HG03575 (cell line): ENCODE results near the gene DISP1.

Source experiments
- ATAC-seq: cut with Tn5 transposase; IDR thresholded peaks from one replicate; pipeline ENCODE4 v1.9.1; 2021; ENCODE audit not compliant: unreplicated experiment, insufficient number of reproducible peaks, low FRiP score; ENCODE audit errors: extremely low read depth

Gene DISP1

DNA sequence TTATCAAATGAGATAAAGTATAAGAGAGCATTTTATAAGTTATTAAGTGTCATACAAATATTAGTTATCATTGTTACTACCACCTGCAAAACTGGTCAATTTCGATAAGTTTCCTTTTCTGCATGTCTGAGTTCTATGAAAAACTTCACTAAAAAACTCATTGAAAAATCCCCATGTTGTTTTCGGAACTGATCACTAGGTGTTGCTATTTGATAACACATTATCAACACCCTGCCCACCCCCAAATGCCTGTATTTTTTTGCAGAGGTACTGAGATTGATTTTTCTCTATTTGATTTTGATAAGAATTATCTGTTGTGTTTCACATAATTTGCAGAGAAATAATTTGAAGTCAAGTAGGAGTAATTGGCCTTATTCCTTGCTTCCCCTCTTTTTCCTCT lies 22.1 kb upstream of the DISP1 start:
- ATAC-seq: no peak

DNA sequence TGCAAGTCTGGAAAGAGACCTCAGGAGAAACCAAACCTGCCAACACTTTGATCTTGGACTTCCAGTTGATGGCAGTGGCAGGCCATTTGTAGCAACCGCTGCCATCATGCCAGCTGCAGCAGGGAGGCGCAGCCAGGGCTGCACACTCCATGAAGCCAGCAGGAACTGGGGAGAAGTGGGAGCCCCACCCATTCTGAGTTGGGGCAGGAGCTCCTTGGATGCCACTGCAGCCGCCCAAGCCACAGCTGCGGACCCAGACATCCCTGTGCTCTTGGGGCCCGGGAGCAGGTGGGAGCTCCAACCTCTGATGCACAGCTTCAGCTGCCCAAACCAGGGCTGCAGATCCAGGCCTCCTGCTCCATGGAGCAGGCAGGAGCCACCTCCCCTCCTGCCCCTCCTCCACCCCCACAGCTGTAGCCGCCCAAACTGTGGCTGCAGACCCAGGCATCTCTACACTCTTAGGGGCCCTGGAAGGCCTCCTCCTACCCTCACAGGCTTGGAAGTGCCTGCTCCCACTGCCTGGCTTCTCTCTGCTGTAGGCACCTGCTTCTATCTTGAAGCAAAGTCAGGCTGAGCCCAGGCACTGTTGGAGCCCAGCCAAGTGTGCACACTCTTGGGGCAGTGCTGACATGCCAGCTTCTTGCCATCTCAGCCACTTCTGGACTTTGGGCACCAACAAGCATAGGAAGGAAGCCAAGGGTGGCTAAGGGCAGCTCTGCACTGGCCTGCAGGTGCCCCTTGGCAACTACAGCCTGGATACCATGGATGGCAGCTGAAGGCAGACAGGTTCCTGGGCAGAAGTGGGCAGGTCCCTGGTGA lies 20.0 kb upstream of the DISP1 start:
- ATAC-seq: no peak

DNA sequence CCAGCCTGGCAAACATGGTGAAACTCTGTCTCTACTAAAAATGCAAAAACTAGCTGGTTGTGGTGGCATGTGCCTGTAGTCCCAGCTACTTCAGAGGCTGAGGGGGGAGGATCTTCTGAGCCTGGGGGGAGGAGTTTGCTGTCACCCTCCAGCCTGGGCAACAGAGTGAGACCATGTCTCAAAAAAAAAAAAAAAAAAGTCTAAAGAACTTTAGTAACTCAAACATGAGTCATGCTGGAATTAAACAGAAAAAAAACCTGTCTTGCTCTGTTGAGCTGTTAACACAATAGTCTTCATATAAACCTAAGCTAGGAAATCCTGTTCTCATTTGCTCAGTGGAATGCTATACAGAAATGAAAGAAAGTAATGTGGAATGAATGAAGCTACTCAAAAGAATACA lies 16.7 kb upstream of the DISP1 start:
- ATAC-seq: no peak

GRCh38 chr1:222798975-222799374 lies 15.9 kb upstream of the DISP1 start:
- no peak for ATAC-seq

GRCh38 chr1:222801067-222801466 lies 13.8 kb upstream of the DISP1 start:
- ATAC-seq: no peak

DNA sequence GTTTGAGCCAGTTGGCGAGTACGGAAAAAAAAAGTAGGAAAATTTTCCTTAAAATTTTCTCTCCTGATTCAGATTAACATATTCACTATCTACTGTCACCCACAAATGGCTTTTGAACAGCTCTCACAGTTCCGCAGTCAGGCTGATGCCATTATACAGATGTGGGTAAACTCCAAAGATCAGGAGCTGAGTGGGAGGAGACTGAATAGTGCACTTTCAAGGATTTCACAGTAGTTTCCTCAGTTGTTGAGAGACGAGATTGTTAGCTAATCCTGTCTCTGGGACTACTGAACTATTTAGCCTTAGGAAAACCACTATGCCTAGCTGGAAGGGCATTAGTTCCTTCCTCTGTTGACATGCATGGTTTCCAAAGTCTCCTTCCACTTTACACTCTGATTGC lies 3.2 kb upstream of the DISP1 start:
- ATAC-seq: no peak

DNA sequence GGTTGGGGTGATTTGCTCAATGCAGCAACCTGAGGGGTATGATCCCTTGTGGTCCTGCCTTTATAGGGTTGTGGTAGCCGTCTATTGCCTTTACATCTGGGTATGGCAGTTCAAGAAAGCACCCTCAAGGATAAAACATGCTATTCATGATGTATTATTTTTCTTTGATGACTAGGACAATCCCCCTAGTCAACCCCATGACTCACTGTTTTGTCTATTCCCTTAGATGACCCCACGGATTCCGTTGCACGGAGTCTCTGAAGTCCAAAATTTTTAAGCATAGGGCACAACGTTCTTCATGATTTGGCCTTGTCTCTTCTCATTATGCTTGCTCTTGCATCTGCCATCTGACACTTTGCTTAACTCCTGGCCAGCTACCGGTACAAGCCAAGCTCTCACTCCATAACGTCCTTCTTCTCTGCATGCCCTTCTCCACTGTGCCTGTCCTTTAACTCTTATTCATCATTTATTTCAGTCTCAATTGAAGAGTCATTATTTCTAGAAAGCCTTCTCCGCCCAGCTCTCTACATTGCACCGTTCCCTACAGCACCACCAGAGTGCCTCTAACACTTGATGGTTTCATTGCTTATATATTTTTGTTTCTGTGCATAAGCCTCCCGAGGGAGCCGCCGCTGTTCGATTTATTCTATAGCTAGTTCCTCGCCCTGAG lies 838 bp upstream of the DISP1 start:
- no peak for ATAC-seq

GRCh38 chr1:222815440-222815765 lies 564 bp downstream of the DISP1 start:
- ATAC-seq: no peak

- ATAC-seq: no peak
Measured at GRCh38 chr1:222817529-222817928, 2.7 kb downstream of the DISP1 start.

DNA sequence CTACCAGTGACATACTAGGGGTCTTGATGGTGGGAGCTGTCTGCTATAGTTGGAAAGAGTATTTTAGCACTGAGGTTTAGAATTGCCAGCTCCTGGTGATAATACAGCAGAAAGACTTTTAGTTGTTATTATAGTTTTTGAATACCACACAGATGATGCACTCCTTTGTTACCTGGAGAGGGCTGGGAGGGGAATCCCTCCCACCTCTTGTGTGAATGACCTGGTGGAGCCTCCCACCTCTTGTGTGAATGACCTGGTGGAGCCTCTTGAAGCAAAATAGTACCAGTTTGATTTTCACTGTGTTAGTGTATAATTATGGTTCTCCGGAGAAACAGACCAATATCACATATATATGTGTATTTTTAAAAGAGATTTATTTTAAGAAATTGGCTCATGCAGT lies 3.3 kb downstream of the DISP1 start:
- ATAC-seq: no peak

GRCh38 chr1:222820171-222820712 lies 5.4 kb downstream of the DISP1 start:
- no peak for ATAC-seq

GRCh38 chr1:222821239-222821638 lies 6.4 kb downstream of the DISP1 start:
- ATAC-seq: no peak

- no peak for ATAC-seq
Measured at GRCh38 chr1:222823695-222824094, 8.9 kb downstream of the DISP1 start.

- no peak for ATAC-seq
Measured at GRCh38 chr1:222824641-222825040, 9.8 kb downstream of the DISP1 start.

DNA sequence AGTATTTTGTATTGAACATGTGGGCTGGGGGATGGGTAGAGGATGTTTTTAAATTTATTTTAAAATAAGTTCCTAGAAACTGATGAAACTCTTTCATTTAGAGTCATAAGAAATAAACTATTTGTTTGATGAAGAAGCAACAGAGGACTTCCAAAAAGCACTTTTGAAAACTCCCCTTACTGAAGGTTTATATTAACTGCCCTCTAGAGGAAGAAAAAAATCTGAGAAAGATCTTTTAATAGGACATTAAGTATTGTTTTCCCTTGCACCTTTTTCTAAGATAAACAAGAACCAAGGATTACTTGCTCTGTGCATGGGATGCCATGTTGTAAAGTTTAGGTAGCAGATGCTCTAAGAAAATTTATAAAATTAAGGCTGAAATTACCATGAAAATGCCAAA lies 14.1 kb downstream of the DISP1 start:
- ATAC-seq: no peak

DNA sequence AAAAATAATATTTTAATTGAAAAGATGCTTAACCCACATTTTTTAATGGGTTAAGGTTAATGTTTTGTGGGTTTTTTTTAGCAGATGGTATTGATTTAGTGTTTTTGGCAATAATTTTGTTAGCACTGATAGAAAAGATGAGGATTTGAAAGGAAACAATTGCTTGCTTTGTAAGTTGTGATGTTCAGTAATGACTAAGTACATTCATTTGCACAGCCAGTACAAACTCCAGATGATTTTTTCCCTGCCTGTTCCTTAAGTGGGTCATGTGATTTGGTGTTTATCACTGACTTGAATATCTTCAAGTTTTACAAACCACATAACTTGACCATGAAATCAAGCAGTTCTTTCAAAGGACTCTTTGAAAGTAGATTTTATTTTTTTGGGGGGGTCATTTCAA lies 15.0 kb downstream of the DISP1 start:
- no peak for ATAC-seq

DNA sequence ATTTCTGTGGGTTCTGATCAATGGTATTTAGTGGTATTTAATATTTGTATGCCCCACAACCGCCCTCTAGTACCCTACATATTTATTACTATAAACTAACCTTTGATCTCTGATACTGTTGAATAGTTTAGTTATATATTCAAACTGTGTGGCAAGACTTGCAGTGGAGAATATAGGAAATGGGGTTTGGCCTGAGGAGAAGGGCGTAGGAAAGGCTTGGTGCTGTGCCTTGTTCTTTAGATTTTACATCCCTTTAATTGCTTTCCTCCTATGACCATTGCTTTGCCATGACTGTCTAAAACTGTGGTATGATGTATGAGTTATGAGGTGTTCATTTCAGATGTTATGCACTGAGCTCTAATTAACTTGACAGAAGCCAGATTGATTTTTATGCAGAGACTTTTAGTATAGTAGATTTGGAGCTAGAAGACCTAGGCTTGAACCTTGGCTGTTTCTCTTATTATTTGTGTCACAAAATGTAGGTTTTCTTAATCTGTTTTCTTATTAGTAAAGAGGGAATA lies 18.6 kb downstream of the DISP1 start:
- no peak for ATAC-seq

DNA sequence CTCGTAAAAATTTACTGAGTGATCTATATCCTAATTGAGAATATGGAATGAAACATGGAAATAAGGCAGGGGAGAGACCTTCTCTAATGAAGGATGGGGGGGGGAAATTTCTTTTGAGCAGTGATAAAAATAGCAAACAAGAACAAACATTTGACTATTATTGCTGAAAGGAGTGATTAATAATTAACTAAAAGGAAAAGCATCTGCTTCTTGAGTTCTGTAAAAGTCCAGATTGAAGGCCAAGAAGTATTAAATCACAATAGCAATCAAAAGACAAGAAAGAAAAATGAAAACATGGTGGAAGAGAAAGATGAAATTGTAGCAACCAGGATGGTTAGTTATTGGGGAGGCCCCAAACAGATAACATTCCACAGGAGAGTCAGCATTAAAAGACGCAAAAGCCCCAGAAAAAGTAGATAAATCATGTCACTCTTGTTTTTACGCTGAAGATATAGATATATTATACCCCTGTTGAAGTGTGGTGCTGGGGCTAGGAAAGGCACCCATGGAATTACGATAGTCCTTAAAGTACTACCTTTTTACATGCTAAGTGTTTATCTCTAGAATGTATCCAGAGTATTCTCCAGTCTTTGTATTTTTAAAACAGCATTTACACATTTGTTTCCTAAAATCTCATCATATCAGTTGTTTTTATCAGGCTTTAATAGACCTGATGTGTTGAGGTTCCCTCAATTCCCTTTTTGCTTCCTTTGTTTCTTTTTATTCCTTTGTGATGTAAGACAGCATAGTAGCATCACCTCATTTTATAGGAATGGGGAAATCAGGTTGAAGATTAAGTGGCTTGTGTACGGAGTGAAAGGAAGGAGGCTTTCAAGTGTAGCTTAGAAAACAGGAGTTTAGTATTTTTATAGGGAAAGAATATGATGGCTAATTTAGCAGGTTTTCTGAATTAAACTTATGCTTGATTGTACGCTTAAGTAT lies 28.9 kb downstream of the DISP1 start:
- ATAC-seq: no peak

GRCh38 chr1:222844411-222844779 lies 29.6 kb downstream of the DISP1 start:
- no peak for ATAC-seq
